GM18517 (cell line): ENCODE data around the gene TM9SF2.

Experiments
- ATAC-seq: cut with Tn5 transposase; IDR thresholded peaks from one replicate; pipeline ENCODE4 v1.9.1; 2021; ENCODE audit warnings: mild to moderate bottlenecking, moderate library complexity; ENCODE audit not compliant: unreplicated experiment

Gene TM9SF2

DNA sequence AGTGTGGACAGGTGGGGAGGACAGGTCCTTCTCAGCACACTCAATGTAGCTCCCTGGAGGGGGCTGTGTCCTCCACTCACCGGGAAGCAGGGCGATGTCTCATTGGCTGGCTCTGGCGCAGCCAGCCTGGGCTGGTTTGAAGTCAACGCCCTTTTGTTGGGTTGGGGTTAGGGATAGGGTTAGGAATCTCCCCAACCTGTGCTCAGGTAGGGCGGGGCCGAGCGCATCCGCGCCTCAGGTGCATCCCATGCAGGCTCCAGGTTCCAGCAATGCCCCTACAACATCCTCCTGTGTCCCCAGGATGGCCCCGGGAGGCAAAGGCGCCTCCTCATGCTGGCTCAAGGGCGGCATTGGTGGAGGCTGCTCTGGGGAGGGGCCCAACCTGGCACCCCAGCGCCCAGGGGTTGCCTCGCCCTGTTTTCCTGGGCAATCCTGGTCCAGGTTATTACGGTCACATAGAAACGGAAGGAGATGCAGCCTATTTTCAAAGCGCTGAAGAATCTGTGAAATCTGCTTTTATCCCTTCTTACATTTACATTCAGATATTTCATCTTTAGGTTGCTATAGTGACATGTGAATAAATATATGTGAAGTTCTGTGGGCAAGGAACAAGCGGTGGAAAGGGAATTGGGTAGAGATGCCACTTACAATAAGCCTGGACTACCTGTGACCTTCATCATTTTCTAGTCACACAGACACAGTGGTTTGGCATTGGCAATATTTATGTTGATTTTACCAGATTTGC is 74.3 kb downstream of the TM9SF2 start:
- no peak for ATAC-seq

DNA sequence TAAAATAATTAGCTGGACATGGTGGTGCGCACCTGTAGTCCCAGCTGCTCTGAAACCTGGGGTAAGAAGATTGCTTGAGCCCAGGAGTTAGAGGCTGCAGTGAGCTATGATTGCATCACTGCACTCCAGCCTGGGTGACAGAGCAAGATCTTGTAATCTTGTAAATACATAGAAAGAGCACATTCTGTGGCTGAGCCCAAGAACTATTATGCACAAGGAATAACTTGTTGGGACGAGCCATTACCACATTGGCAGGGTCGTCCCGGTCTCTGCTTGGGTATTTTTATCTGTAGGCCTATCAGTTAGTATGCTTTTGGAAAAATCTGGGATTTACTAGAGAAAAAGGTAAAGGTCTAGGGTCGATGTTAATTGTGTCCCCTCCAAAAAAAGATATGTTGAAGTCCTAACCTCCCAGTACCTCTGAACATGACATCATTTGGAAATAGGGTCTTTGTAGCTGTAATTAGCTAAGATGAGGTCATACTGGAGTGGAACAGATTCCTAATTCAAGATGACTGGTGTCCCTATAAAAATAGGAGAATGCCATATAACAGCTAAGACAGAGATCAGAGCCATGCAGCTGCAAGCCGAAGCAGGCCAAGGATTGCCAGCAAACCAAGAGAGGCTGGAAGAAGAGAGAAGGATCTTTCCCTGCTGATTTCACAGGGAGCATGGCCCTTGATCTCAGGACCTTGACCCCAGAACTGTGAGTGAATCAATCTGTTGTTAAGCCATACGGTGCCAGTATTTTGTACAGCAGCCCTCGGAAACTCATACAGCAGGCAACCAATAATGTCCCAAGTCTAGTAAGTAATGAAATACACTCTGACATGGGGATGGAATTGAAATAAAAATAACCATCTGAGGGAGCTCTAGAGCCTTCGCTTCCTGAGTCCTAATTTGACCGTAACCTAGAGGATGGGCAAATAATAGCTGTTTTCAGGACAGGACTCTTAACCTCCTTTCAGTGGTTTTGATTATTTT is 77.0 kb downstream of the TM9SF2 start:
- no peak for ATAC-seq

DNA sequence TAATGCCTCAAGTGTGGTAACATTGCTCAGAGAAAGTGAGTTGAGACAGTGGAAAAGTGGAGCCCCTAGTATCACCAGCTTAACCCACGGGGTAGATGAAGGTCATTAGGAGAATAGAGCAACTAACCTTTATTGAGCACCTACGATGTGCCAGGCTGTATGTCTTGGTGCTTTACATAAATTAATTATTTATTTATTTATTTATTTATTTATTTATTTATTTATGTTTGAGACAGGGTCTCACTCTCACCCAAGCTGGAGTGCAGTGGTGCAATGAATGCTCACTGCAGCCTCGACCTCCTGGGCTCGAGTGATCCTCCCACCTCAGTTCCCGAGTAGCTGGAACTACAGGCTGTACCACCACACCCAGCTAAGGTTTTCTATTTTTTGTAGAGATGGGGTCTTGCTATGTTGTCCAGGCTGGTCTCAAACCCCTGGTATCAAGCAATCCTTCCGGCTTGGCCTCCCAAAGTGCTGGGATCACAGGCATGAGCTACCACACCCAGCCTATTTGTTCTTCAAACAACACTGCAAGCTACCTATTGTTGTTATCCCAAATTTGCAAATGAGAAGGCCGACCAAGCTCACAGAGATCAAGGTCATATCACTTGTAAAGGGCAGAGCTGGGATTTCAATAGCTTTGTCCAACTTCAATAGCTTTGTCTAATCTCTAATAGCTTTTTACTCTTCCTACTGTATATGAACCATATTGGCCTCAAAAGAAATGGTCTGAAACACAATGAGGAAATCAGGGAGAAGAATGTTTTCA is 79.4 kb downstream of the TM9SF2 start:
- ATAC-seq = no peak

DNA sequence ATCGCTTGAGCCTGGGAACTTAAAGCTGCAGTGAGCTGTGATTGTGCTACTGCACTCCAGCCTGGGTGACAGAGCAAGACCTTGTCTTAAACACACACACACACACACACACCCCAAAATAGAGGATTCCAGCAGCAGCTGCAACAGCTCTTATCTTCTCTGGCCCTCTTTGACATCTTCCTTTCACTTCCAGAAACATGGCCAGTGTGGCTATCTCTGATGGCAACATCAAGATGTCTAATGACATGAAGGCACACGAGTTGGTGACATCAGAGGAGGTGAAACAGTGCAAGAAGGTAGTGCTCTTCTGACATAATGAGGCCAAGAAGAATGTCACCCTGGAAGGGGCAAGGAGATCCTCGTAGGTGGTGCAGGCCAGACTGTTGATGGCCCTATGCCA is 81.2 kb downstream of the TM9SF2 start:
- no peak for ATAC-seq

DNA sequence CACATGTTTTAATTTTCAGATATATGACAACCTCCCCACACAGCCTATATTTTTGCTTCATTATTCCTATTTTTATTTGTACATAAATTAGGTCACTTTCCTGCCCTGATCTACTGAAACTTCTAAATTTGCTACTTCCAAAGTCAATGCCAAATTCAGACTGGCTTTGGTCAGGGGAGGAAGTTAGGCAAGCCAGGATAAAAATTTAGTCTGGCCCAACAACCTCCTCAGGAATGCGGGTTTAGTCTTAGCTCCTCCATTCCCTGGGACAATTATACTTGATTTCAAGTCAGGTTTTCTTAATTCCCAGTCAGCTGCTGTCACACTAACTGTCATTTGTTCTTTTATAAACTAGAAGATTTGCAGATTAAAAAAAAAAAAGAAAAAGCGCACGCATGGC is 84.3 kb downstream of the TM9SF2 start:
- no peak for ATAC-seq

DNA sequence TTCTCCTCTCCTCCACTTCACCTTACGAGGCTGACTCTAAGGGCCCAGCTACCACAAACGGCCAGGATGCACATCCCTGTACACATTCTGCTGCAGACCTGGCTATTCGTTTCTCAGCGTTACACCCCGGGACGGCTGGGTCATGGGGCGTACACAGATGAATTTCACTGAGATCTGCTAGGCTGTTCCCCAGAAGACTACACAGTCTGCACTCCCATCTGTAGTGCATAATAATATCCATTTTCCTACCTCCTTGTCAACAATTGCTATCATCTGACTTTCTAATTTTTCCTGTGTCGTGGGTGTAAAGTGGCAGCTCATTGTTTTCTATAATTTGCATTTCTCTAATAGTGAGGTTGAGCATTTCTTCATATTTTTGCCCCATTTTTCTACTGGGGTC is 85.7 kb downstream of the TM9SF2 start:
- no peak for ATAC-seq

DNA sequence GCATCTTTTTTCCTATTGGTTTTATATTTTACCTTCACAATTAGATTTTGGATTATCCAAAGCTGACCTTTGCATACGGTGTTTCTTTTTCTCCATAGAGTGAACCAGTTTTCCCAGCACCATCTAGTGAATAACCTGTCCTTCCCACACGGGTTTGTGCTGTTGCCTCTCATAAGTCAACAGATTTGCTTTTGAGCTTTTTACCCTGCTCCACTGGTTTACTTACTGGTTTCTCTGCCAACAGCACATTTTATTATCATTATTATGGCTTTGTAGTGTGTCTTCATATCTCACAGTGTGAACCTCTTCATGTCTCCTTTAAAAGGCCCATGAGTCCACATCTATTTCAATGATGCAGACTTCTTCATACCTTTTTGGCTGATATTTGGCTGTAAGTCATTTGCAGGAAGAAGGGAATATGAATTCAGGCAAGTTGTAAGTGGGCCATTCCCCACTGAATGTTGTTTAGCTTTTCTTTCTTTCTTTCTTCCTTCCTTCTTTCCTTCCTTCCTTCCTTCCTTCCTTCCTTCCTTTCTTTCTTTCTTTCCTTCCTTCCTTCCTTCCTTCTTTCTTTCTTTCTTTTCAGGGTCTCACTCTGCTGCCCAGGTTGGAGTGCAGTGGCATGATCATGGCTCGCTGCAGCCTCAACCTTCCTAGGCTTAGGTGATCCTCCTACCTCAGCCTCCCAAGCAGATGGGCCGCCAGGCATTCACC is 86.8 kb downstream of the TM9SF2 start:
- no peak for ATAC-seq

DNA sequence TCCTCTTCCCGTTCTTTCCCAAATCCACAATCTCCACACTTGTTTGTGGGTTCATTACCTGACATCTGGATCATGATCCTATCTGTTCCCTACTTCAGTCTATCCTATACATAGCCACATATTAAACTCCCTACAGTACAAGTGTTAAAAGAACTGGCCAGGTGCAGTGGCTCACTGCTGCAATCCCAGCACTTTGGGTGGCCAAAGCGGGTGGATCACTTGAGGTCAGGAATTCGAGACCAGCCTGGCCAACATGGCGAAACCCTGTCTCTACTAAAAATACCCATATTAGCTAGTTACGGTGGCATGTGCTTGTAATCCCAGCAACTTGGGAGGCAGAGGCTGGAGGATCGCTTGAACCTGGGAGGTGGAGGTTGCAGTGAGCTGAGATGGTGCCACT is 88.3 kb downstream of the TM9SF2 start:
- ATAC-seq = no peak

DNA sequence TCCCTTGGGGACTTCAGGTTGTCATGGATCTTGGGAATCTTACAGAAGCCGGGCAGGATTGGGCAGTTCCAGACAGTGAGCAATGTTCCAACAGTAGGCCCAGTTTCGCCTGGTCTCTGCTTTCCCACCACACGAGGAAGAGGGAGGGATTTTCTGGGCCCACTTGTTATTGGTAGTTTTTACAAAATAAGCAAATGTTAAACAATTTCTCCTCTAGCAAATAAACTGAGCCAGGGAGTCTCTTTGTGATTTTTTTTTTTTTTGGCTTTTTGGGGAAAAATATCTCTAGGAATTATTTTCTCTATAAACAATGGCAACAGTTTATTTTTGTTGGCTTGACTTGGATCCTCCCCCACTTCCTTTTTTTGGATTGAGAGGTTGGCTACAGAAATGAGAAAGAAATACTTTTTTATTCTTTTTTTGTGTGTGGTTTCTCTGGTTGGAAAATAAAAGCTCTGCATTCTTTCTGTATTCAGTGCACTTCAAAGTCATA is 89.3 kb downstream of the TM9SF2 start:
- ATAC-seq = no peak

DNA sequence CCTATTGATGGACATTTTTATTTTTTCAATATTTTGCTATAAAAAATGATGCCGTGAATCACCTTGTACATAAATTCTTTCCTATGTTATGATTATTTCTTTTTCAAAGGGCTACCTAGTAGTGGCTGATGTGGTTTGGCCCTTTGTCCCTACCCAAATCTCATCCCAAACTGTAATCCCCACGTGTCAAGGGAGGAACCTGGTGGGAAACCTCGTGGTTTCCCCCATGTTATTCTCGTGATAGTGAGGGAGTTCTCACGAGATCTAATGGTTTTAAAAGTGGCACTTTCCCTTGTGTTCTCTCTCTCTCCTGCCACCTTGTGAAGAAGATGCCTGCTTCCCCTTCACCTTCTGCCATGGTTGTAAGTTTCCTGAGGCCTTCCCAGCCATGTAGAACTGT is 94.9 kb downstream of the TM9SF2 start:
- ATAC-seq = no peak

DNA sequence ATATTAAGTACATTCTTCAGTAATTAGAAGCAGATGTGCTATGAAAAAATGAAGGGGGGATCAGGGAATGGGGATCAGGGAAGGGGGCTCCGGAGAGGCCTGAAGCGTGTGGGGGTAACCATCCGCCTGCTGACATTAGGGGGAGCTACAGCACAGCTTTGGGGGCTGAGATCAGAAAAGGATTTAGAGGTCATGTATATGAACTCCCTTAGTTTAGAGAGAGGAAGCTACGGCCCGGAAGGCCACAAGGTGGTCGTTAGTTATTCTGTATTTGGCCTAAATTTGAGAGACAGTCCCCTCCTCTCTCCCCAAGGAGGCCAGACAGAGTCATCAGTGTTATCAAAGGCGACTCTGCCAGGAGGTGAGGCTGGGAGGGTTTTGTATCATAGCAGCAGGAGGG is 99.0 kb downstream of the TM9SF2 start:
- no peak for ATAC-seq

DNA sequence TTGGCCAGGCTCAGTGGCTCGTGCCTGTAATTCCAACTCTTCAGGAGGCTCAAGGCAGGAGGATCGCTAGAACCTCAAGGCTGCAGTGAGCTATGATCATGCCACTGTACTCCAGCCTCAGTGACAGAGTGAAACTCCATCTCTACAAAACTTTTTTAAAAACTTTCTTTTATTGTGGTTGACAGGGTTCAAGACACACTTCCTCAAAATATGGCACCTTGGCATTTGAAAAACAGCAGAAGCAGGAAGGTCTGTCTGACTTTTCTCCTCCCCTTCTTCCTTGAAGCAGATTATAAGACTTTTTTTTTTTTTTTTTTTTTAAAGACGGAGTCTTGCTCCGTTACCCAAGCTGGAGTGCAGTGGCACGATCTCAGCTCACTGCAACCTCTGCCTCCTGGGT is 100.3 kb downstream of the TM9SF2 start:
- no peak for ATAC-seq

DNA sequence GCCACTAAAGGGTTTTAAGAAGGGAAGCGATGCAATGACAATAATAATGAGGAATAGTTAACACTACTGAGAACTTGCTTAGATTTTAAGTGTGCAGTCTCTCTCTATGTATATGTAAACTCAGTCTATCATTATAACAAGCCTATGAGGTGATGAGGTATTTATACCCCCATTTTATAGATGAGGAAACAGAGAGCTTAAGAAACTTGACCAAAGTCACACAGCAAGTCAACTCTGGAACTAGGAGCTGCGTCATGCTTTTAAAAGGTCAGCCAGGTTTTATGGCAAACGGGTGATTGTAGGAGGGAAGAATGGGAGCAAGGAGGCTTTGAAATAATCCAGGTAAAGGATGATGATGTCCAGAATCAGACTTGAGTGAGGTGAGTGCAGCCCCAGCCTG is 103.4 kb downstream of the TM9SF2 start:
- no peak for ATAC-seq

DNA sequence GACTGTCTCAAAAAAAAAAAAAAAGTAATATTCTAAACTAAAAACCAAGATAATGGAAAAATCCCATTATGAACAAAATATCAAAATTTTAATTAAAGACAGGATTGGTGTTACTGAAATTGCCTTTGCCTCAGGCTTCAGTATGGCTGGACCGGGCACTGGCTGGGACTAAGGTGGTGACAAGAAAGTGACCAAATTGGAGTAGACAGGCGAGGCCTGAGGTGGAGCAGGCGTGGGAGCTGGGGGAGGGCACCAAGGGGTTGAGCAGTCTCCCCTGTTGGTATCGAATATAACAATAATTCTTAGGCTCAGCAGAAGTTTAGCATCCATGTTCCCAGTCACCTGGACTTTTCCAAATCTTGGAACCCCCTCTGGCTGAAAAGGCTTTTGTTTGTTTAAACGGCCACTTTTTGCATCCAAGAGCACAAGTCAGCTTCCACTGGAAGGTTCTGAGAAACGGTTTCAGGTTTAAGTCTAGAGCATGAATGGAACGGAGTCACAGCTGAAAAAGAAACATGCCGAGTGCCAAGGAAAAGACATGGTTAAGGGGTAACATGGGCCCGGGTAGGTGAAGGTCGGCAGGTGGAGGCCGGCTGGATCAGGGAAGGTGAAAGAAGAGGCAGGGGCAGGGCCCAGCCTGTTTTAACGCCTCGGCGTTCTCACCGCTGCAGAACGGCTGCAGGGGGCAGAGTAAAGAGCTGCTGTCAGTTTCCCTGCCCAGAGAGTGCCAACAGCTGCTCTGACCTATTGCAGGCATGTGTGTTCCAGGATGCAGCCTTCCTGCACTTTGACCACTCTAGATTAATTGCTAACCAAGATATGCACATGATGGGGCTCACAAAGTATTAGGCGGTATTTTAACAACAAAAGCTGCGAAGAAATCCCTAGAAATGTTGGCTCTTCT is 104.4 kb downstream of the TM9SF2 start:
- ATAC-seq = peak; percentile 59

DNA sequence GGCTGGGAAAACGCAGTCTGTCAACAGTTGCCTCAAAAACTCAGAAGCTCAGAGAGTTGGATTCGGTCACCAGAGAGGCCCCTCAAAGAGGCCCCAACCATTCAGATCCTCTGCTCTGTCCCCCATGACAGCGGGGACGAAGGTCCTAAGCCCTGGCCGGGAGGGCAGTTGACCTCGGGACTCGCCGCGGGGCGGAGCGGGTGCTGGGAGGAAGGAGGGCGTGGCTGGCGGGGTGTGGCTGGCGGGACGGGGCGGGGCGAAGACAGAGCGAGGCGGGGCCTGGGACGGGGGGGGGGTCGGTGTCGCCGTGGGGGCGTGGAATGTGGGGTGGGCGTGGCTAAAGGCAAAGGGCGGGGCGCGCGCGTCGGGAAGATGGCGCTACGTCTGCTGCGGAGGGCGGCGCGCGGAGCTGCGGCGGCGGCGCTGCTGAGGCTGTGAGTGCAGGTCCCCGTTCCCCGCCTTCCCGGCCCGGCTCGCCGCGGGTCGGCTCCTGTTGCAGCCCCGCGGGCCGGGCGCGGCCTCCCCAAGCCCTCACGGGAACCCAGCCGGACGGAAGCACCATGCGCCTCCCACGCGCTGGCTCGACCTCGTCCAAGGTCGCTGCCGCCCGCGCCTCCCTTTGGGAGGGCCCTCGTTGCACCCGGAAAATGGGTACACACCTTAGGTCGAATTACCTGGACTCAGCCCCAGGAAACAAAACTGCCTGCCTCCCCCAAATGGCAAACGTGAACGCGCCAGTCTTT is 105.2 kb downstream of the TM9SF2 start, which contains the start of gene CLYBL:
TSS of gene CLYBL (plus strand) at position 367 of the 743 bp plus-strand sequence.
- ATAC-seq = peak; percentile 81

DNA sequence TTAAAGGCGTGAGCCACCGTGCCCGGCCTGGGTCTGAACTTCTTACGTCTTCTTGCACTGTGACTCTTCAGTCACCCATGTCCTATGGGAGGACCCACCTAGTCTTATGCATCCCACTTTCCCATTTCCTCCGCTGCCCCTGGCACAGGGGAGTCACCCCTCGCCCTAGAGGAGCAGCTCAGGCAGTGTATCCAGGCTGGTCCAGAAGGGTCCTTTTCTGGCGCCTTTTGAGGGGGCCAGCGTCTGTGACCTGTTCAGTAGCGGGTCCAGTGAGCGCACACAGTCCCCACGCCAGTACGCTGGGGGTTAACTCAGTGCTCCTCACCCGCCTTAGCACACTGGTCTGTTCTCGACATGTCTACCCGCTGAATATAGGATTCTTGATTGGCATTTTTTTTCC is 107.1 kb downstream of the TM9SF2 start:
- ATAC-seq = no peak

DNA sequence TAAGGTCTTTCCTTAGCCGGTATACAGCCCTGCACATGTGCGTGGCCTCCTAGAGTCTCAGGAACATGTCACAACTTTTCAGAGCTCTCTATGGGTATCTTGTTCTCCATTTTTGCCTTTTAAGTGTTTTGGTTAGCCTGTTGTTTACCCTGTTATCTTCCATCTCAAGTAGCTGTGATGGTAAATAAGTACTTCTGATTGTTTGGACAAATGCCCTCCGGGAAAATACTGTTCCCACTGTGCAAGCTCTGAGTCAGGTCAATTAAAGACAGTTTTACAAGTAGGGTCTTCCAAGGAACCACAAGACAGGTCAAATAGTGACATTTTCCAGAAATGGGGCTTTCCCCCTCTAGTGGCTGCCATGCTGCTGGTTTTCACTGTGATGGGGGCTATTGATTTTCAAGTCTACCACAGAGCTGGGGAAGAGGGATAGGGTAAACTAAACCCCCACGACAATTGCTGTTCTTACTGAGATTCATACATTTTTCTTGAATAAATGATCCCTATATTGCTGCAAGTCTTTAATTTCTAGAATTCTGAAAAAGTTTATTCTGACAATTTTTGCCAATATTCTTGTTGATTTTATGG is 109.5 kb downstream of the TM9SF2 start:
- ATAC-seq = no peak
